ENCODE results near the gene FAM120AOS. TPM values are rescaled to one million over a fixed set of nuclear protein-coding genes. Genes with fewer than 3 reads are reported as not detected.

Gene FAM120AOS
- total RNA-seq (2022; extraction: Qiagen RNA extraction): 46.6 to 51.0 TPM (median 49.6 TPM) in 5 replicates

GRCh38 chr9:93453047-93453914 is at the start of gene FAM120AOS:
FAM120AOS (minus strand) TSS chr9:93453581; CDS start chr9:93452709, 872 bp downstream.

GRCh38 chr9:93450945-93451815 is 2.2 kb downstream of the FAM120AOS start, which contains the start of gene FAM120A:
FAM120A (plus strand) TSS chr9:93451685; CDS start chr9:93451916, 231 bp downstream.

Other genes with a start within 250 kb of the FAM120AOS start
- 69.2 to 82.8 TPM (median 79.9 TPM) in 5 replicates for gene FAM120A, start 1.9 kb downstream of the FAM120AOS start, total RNA-seq (2022; extraction: Qiagen RNA extraction)
- gene PHF2, start 123.0 kb upstream of the FAM120AOS start, total RNA-seq (2022; extraction: Qiagen RNA extraction): 15.5 to 18.9 TPM (median 17.2 TPM) in 5 replicates

All from A549 treated with CORT108297 at 1 μM for 4 hours (cell line).